Measurements from ENCODE around the gene ACKR4.
"Not testable (repeated sequence)": the region's sequence is repeated elsewhere in the genome, so short reads cannot be mapped to it uniquely, and the experiment has no call there.

Gene ACKR4

DNA sequence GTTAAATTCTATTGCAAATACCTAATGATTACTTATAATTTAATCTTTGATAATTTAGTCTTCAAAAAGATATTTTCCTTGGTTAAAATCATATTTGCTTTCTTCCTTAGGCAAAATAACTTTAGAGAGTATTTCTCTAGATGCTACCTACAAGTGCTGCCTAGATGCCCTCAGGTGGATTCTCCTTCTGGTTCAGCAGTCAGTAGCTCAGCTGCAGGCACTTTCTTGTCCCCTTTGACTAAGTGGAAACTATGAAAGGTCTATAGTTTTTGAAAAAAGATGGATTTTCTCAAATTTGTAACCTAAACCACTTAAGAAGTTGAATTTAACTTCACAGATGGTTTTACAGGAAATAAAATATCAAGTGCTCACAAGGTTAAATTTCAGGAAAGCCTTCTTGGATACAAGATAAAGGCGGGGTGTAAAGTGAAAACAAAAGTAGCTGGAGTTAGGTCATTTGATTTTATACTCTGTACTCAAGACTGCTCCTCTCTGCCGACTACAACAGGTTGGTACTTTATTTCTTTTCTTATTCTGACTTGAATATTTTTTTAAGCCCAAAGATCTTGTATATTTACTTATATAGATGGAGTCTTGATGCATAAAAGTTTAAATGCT is at the start of gene ACKR4:
TSS of gene ACKR4 (plus strand) at position 455 of the 618 bp plus-strand sequence. CDS start 3,128 bp downstream, outside the sequence.
- no peak for DNase-seq

DNA sequence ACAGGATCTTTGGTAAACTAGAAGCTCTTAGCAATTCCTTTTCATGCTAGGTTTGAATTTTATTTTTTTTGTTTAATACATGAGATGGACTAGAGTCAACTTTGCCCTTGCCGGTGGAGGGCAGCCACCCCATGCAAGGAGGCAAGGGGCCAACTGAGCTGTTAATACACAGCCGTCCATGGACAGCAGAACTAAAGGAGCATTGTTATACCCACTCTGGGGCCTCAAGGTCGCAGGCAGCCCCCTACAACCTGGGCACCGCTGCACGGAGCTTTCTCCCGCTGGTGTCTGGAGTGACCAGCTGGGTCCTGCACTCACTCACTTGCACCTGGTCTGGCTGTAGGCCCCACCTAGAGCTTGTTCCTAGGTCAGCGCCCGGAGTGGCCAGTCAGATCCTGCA is 47.9 kb upstream of the ACKR4 start:
- no peak for DNase-seq

DNA sequence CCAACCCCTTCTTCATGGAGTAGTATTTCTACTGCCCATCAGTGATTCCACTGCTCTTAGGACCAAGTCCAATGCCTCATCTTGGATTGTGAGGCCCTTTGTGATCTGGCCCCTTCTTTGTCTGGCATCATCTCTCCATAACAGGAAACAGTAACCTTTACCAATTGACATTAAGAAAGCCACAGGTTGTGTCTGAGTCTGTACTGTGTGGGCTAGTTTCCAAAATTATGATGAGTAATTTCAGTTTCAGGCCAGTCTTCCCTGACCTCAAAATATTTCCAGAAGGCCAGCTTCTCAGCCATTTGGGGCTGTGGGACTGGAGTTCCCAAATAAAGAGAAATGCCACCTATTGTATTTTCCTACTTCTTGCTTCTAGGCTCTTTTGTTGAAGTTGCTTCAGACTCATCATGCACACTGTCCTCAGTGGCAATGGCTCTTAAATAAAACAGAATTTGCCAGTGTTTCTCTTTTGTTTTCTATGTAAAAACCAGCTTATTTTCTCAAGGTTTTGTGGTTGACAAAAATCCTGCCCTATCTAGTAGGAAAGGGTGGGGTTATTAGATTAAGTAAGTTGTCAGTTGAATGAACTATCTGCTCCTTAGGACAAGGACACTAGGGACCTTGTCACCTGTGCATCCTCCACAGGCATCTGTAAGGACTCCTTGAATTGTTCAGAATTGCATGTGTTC is 47.0 kb upstream of the ACKR4 start:
- no peak for DNase-seq

DNA sequence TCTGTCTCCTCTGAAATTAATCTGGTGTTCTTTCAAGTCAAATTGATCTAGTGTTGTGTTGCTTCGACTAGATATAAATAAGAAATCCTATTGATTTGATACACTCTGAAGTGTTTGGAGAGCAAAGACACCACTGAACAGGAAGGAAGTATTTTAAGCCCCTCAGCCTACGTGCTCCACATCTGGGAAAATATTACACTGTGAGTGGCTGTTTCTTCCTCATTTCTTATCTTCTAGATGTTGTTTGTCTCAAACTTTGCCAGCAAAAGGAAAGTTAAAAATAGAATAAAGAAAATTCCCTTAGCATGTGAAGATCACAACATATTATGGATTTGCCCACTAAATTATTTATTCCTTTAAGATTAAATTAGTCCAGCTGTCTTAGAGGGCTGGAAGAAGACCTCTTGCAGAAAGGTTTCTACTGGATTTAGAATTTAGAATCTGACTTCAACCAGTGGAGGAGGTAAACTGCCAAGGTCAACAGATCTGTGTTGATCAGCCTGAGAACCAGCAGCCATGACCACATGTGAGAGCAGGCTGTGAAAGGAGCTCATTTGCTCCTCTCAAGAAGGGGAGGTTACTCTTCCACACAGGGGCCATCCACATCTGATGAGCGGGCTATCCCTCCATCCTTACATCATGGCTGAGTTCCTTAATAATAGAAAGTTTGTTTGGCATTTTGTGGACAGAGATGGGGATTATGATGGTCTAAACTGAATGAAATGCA is 46.3 kb upstream of the ACKR4 start:
- DNase-seq = no peak

DNA sequence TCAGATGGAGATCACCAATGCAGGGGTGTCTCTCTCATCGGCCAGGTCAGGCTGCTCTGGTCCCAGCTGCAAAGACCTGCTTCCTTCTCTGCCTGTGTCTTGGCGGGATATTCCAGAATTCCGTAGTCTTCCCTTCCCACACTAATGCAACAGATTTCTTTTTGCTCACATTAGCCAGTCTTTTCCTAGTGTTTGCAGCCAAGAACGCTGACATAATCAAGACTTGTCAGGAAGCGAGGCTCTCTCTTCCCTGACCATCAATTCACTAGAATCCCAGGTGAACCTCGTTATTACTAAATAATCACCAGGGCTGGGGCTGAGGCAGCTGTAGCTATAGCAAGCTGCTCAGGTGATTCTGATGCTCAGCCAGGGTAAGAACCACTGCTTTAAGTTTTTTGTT is 43.2 kb upstream of the ACKR4 start:
- no peak for DNase-seq

DNA sequence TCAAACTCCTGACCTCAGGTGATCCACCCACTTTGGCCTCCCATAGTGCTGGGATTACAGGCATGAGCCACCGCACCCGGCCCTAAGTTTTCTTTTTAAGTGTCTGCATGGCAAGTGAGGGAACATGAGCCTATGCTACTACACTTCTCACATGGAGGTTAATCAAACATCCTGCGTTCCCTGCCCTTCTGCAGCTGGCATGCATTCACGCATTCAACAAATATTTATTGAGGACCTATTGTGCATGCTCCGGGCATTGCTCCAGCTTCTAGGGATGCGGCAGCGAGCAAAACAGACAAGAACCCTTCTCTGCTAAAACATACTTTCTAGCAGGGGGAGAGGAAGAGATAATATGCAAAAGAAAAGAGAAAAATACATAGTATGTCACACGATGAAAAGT is 42.6 kb upstream of the ACKR4 start:
- DNase-seq = peak; percentile 20

DNA sequence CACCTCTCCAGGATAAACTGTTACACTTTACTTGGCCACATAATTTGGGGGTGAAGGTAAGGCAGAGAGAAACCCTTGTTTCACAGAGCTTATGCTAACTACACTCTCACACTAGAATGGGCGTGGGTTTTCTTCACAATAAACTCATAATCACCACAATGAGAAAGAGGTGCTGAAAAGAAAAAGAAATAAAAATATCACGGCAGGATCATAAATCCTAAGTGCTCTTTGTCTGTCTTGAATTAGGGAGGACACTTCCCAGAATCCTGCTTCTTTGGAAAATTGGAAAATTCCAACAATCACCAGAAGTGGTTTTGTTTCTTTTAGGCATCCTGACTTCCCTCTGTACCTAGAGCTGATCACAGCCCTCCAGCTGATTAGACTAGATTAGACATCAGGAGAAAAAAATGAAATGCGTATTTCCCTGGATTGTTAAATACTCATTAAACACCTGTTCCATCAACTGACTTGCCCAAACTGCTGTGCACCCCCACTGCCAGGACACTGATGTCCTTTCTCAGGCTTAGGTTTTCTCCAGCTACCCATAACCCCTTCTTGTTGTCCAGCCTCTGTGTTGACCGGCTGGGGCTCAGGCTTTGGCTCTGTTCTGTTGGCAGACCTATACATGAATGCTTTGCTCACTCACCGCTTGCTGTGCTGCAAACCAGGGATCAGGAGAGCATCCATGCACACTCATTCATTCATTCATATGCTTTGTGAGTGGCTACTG is 41.6 kb upstream of the ACKR4 start:
- no peak for DNase-seq

DNA sequence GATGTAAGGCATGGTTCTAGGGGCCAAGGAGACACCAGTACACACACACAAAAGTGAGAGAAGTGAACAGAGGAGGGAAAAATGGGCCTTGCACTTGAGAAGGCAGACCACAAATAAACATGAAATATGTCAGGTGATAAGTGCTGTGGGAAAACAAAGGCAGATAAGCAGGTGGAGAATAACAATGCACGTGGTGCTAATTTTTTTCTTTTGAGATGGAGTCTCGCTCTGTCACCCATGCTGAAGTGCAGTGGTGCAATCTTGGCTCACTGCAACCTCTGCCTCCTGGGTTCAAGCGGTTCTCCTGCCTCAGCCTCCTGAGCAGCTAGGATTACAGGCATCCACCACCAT is 41.1 kb upstream of the ACKR4 start:
- not testable (repeated sequence) for DNase-seq

DNA sequence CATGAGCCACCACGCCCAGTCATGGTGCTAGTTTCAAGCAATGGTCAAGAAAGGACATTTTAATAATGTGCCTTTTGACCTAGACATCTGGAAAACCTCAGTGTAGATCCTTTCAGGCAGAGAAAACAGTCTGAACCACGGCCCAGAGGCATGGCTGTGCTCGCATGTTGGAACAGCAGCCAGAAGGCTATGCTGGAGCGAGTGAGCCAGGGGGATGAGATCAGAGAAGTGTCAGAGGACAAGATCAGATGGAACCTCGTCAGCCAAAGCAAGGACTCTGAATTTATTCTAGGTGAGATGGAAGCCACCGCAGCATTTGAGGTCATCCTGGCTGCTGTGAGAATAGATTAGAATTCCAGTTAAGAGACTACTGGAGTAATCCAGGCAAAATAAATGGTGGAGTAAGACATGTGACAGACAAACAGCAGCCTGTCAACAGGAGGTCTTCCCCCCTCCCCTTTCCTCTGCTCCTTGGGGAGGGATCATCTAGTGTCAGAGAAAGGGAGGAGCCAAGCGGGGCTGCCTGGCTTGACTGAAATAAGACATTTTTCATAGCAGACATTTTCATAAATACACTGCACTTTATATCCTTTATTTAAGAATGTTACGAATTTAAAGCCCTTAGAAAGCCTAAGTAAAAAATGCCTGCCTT is 40.4 kb upstream of the ACKR4 start:
- DNase-seq = no peak

DNA sequence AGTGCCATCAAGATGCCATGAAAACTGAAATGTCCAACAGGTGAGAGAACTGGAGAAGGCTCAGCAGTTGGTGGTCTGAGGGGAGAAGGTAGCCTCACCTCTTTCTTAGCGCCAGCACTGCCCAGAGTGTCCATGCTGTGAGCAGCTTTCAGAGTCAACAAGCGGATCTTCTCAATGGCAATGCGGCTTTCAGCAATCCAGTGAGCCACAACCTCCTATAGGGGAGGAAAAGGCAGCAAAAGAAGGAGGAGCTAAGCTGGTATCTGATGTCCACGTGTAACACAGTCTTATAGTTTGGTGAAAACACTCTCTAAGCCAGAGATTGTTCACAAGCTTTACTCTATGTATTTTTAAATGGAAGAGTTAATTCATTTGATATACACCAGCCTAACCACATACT is 36.1 kb upstream of the ACKR4 start:
- DNase-seq = peak; percentile 91

DNA sequence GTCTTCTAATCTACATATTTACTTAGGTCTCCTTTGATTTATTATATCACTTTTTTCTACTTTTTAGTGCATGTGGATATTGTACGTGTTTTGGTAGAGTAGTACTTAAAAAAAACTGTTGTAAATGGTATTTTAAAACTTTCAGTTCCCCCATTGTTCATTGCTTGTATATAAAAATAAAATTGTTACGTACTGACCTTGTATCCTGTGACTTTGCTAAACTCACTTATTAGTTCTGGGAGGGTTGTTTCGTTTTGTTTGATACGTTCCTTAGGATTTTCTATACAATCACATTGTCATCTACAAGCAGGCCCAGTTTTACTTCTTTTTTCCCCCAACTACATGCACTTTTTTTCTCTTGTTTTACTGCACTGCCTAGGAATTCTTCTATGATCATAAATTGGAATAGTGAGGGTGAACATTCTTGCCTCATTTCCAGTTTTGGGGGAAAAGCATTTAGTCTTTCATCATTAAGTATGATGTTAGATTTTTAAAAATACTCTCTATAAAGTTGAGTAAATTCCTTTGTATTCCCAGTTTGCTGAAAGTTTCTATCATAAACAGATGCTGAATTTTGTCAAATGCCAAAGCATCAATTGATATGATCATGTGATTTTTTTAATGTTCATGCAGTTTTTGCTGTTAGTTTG is 33.5 kb upstream of the ACKR4 start:
- no peak for DNase-seq

DNA sequence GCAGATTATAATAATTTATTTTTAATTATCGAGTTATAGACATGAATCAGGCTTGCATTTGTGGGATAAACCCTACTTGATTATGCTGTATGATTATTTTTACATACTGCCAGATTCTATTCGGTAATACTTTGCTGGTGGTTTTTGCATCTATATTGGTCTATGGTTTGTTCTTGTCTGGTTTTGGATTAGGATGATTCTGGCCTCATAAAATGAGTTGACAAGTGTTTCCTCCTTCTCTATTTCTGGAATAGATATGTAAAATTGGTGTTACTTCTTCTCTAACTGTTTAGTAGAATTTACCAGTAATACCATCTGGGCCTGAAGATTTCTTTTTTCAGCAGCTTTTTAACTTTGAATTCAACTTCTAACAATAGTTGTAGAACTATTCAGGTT is 33.0 kb upstream of the ACKR4 start:
- no peak for DNase-seq

DNA sequence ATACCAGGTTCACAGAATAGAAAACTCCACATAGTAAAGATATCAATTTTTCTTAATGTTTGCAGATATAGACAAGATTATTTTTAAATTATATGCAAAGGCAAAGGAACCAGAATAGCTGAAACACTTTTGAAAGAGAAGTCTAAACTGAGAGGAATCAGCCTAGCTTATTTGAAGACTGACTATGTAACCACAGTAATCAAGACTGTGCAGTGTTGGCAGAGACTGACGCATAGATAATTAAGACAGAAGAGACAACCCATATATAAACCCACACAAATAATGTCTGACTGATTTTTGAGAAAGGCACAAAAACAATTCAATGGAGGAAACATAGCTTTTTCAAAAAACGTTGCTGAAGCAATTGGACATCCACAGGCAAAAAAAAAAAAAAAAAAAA is 28.6 kb upstream of the ACKR4 start:
- DNase-seq = no peak

DNA sequence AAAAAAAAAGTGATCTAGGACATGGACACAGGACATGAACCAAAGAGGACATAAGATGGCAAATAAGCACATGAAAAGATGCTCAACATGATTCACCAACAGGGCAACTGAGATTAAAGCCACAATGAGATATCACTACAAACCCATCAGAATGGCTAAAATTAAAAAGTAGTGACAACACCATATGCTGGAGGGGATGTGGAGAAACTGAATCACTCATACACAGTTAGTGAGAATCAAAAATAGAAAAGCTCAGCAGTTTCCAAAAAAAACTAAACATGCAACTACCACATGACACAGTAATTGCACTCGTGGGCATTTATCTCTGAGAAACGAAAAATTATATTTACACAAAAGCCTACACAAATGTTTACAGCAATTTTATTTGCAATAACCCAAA is 27.9 kb upstream of the ACKR4 start:
- no peak for DNase-seq

DNA sequence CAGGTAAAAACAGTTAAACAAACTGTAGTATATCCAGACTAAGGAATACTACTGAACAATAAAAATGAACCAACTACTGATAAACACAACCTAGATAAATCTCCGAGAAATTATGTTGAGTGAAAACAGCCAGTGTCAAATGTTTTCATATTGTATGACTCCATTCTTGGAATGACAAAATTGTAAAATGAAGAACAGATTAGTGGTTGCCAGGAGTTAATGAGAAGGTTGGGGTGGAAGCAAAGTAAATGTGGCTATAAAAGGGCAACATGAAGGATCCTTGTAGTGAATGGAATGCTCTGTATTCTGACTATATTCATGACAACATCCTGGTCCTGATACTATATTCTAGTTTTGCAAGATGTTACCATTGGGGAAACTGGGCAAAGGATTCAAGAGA is 27.5 kb upstream of the ACKR4 start:
- DNase-seq = no peak

DNA sequence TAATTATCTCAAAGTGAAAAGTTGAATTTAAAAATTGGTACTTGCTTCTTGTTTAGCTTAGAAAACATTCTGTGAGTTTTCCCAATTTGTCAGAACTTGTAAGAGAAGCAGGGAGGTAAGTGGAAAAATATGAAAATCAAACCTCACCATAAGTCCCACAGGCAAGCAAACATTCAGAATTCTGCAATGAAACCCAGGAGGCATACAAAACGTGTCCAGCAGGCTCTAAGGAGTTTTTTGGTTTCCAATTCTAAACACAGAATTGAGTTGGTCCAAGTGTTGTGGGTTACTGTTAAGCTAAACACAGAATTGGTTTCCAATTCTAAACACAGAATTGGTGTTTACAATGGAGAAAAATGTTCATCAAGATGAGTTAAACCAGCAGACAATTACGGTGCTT is 27.1 kb upstream of the ACKR4 start:
- DNase-seq = no peak

DNA sequence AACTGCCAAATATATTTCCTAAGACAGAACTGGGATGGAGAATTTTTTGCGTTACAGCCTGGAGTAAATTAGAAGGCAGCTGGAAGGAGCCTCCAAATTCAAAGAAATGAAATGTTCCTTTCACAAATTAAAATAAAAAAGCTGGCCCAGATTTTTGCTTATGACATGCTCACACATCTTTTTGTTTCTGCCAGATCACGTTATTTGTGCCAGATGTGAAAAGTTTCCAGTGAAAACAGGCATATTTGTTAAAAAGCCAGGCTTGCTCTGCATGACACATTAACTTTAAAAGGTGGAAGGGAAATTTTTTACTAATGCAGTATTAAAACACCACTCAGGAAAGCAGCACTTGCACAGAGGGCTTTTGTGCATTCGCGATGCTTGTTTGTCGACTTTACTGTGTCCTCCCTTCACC is 23.3 kb upstream of the ACKR4 start:
- no peak for DNase-seq

DNA sequence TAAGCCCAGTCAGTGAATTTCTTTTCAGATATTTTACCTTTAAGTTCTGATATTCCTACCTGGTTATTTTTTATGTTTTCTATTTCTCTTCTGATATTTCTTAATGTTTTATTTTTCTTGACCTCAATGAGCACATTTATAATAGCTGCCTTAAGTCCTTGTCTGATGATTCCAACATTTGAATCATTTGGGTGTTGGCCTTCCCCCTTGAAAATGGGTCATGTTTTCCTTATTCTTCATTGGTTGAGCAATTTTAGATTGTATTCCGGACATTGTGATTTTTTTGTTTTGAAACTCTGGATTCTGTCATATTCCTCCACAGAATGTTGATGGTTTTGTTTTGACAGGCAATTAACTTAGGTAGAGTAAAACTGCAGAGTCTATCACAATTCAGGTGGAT is 9.7 kb upstream of the ACKR4 start:
- no peak for DNase-seq

DNA sequence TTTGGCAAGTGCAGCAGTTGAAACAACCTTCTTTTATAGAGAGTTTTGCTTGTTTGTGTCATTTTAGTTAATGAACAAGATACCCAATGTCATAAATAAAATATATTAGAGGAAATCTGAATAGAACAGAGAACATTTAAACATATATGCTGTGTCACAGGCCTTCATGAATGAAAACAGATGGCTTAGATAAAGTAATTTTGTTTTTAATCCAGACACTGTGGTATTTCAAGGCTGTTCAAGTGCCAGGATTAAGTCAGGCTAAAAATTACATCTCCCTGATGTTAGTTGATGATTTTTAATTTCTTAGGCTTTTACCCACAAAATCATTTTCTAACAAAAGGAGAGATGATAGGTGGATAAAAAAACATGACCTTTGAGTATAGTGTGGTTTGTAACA is 4.9 kb upstream of the ACKR4 start:
- no peak for DNase-seq

DNA sequence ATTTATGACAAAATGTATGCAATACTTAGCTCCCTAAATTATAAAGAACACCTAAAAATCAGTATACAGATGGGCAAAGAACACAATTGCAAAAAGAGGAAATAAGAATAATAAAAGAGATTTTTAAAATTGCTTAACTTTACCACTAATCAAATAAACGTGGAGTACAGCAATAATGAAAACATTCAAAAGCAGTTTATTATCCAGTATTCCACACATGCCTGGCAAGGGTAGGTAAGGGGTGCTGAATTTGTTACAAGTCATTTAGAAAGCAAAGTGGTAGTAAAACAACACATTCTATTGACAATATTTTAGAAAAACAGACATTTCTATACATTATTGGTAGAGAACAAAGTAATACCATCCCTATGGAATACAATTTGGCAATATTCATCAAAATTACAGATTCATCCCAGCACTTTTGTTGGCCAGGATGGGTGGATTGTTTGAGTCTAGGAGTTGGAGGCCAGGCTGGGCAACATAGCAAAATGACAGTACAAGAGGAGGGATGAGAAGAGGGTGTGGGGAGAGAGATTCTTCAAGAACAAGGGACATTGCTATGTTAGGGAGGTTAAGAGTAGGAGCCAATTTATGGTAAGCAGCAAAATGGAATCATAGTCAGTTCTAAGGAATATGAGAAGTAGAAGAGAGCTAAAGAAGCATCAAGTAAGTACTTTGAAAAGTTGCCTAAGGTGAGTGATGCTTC is 3.7 kb upstream of the ACKR4 start:
- no peak for DNase-seq

DNA sequence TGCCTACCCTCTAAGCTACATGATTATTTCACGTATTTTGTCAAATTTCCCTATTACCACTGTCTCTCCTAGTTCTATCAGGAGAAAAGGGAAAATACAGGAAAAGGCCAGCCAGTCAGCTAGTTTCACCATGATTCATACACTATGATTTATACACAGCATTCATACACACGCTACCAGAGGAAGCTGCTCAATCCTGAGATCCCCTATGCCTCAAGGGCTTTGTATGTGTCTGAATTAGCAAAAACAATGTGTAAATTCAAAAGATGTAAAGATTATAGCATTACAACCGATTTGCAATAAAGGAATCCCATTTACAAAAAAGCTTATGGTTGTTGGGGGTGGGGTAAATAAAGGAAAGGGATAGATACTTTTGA is 3.1 kb upstream of the ACKR4 start:
- DNase-seq = no peak

DNA sequence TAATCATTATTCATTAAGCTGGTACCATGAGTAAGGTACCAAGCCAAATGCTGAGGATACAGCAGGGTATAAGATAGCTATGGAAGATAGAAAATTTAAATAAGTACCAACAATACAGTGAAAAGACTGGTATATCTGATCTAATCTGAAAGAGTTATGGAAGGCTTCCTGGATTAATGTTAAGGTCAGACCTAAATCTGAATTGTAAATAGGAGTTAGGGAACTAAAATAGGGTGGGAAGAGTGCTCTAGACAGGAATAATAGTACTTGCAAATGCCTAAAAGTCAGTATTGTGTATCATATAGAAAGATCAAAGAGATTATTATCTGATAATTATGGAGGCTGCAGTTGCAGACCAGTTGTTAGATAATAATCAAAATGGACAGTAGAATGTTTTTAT is 2.6 kb upstream of the ACKR4 start:
- DNase-seq = no peak

All from DMS79 (cell line).